HepG2 (cell line): Measurements from ENCODE around the gene WNT7A.

ENCODE experiments used
- CHD4 ChIP-seq: fragments of 200-600 bp; sonication (generic); IDR thresholded peaks from 2 replicates; pipeline ENCODE4 v1.7.0; 2017; ENCODE audit warnings: mild to moderate bottlenecking, low read length, borderline replicate concordance
- CSRNP1 ChIP-seq: sonication (generic); formaldehyde crosslinking; IDR thresholded peaks from 2 replicates; pipeline ENCODE4 v1.8.1; 2023; ENCODE audit warnings: mild to moderate bottlenecking, missing genetic modification reagents
- HCFC1 ChIP-seq: fragments of 150-350 bp; IDR thresholded peaks from 2 replicates; pipeline ENCODE4 v1.6.1; 2014; ENCODE audit warnings: low read depth, low read length
- NFIC ChIP-seq: IDR thresholded peaks from 2 replicates; pipeline ENCODE4 v1.6.1; 2012; ENCODE audit warnings: mild to moderate bottlenecking, low read length, inconsistent platforms
- PHF8 ChIP-seq: sonication (generic); formaldehyde crosslinking; IDR thresholded peaks from 2 replicates; pipeline ENCODE4 v1.5.0; 2020; ENCODE audit warnings: missing genetic modification reagents
- POLR2AphosphoS5 ChIP-seq: IDR thresholded peaks from 2 replicates; pipeline ENCODE4 v1.6.1; 2012; ENCODE audit warnings: low read depth, low read length
- RFXAP ChIP-seq: sonication (generic); formaldehyde crosslinking; IDR thresholded peaks from 2 replicates; pipeline ENCODE4 v1.4.0; 2020; ENCODE audit warnings: missing genetic modification reagents, borderline replicate concordance
- RNF2 ChIP-seq: fragments of 450-650 bp; conservative IDR thresholded peaks from 2 replicates; pipeline ENCODE4 v1.6.1; 2016; ENCODE audit warnings: low read depth
- SP1 ChIP-seq, 2 experiments: fragments of 450-650 bp in 1 of 2; sonication (generic) in 1 of 2; formaldehyde crosslinking in 1 of 2; IDR thresholded peaks; 2 replicates each; pipeline versions ENCODE4 v1.4.0 to v1.6.1; 2016 to 2020; ENCODE audit warnings: missing genetic modification reagents in 1 of 2
- ZBTB7A ChIP-seq: sonication (generic); formaldehyde crosslinking; IDR thresholded peaks from 2 replicates; pipeline ENCODE4 v1.8.0; 2022; ENCODE audit warnings: mild to moderate bottlenecking, missing genetic modification reagents
- ZFP41 ChIP-seq: sonication (generic); formaldehyde crosslinking; IDR thresholded peaks from 2 replicates; pipeline ENCODE4 v1.4.0; 2020; ENCODE audit warnings: mild to moderate bottlenecking, missing genetic modification reagents, borderline replicate concordance
- TF ChIP-seq, protein P1 (sequence below): sonication (generic); formaldehyde crosslinking; IDR thresholded peaks from 2 replicates; pipeline ENCODE4 v1.5.0; 2020; ENCODE audit warnings: mild to moderate bottlenecking, missing genetic modification reagents, moderate library complexity
- TF ChIP-seq, protein P2 (sequence below): conservative IDR thresholded peaks from 2 replicates; pipeline ENCODE4 v1.6.1; 2018; ENCODE audit warnings: missing genetic modification reagents

- TF ChIP-seq SP1 (IDR thresholded peaks at IDR 0.05) (no peak), SP1 (CRISPR knock-in tag; IDR thresholded peaks at IDR 0.05) (no peak), CSRNP1 (no peak), HCFC1 (no peak), ZFP41 (CRISPR knock-in tag) (no peak), NFIC (no peak), RNF2 (no peak), ZBTB7A (no peak), CHD4 (no peak), PHF8 (no peak), RFXAP (no peak), POLR2AphosphoS5 (no peak)
- TF ChIP-seq, protein P1, sequence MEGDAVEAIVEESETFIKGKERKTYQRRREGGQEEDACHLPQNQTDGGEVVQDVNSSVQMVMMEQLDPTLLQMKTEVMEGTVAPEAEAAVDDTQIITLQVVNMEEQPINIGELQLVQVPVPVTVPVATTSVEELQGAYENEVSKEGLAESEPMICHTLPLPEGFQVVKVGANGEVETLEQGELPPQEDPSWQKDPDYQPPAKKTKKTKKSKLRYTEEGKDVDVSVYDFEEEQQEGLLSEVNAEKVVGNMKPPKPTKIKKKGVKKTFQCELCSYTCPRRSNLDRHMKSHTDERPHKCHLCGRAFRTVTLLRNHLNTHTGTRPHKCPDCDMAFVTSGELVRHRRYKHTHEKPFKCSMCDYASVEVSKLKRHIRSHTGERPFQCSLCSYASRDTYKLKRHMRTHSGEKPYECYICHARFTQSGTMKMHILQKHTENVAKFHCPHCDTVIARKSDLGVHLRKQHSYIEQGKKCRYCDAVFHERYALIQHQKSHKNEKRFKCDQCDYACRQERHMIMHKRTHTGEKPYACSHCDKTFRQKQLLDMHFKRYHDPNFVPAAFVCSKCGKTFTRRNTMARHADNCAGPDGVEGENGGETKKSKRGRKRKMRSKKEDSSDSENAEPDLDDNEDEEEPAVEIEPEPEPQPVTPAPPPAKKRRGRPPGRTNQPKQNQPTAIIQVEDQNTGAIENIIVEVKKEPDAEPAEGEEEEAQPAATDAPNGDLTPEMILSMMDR: no peak
- TF ChIP-seq, protein P2, sequence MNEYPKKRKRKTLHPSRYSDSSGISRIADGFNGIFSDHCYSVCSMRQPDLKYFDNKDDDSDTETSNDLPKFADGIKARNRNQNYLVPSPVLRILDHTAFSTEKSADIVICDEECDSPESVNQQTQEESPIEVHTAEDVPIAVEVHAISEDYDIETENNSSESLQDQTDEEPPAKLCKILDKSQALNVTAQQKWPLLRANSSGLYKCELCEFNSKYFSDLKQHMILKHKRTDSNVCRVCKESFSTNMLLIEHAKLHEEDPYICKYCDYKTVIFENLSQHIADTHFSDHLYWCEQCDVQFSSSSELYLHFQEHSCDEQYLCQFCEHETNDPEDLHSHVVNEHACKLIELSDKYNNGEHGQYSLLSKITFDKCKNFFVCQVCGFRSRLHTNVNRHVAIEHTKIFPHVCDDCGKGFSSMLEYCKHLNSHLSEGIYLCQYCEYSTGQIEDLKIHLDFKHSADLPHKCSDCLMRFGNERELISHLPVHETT: no peak
Observed at GRCh38 chr3:13861461-13861860, 18.4 kb downstream of the WNT7A start.
